Esophagus squamous epithelium (tissue), 5 donors: Measurements from ENCODE around the gene TIMM29. TPM values are rescaled to one million over a fixed set of nuclear protein-coding genes. Genes with fewer than 3 reads are reported as not detected.

Experiments used
- DNase-seq: peaks from one replicate; lab custom pipeline; 2025; lab: John Stamatoyannopoulos, UW
- H3K27ac ChIP-seq, 4 donors: fragments of 200-600 bp; sonication (generic); one replicate each; pipeline ENCODE4 v1.5.1; 2016 to 2019; ENCODE audit warnings: mild to moderate bottlenecking in 1 of 4
- H3K27me3 ChIP-seq, 4 donors: fragments of 200-600 bp; sonication (generic); 1 replicate in 3 of 4; 2 replicates in 1 of 4; pipeline versions ENCODE4 v1.5.1 to v1.6.0; 2017 to 2021; ENCODE audit warnings: antibody characterized with exemption in 1 of 4
- H3K36me3 ChIP-seq, 3 donors: fragments of 200-600 bp; sonication (generic); one replicate each; pipeline ENCODE4 v1.5.1; 2016 to 2019
- H3K4me1 ChIP-seq, 3 donors: fragments of 200-600 bp; sonication (generic); one replicate each; pipeline ENCODE4 v1.5.1; 2017 to 2019
- H3K4me3 ChIP-seq, 4 donors: fragments of 200-600 bp; sonication (generic); 1 replicate in 3 of 4; 2 replicates in 1 of 4; pipeline ENCODE4 v1.5.1; 2016 to 2019; ENCODE audit warnings: mild to moderate bottlenecking in 2 of 4, moderate library complexity in 1 of 4
- H3K9me3 ChIP-seq, 3 donors: fragments of 200-600 bp; sonication (generic); one replicate each; pipeline ENCODE4 v1.5.1; 2016 to 2019
- CTCF ChIP-seq, 6 experiments: fragments of 450-650 bp in 4 of 6; fragments of 200-600 bp in 2 of 6; sonication (generic) in 2 of 6; IDR thresholded peaks; one replicate each; pipeline ENCODE4 v1.5.1; 2016 to 2019; ENCODE audit warnings: antibody characterized with exemption in 6 of 6, mild to moderate bottlenecking in 4 of 6, moderate library complexity in 4 of 6
- POLR2A ChIP-seq, 4 donors: fragments of 450-650 bp; IDR thresholded peaks; one replicate each; pipeline ENCODE4 v1.6.1; 2017; ENCODE audit warnings: antibody characterized with exemption in 4 of 4, mild to moderate bottlenecking in 4 of 4, moderate library complexity in 3 of 4
- WGBS, 2 donors: methylation state at CpG; one replicate each; pipeline ENCODE4 v1.1.5; 2018; 5-methylcytosine and 5-hydroxymethylcytosine counted together
- intact Hi-C: fragments of 100-400 bp; cut with DNase I; formaldehyde crosslinking; loops from one replicate; pipeline ENCODE4 v1.15.0; 2022
- total RNA-seq, 4 donors: library from RNA; depleted of rRNA; stranded (reverse); fragments of >200 nt; gene quantifications; one replicate each; pipeline ENCODE4 v1.1.0, GENCODE V29; 2016
- donor health status: DM: yes; HTN: yes; CAD: no.

Gene TIMM29
- total RNA-seq, 4 donors from 2014 or later: 23.6 to 35.6 (median 27.3) TPM

- Histone ChIP-seq H3K36me3 (peaks cover 17 to 96% (median 31%) of the 10 kb centered on the region in 3 donors), H3K27ac (no peak overlapping the region), H3K27me3 (no peaks in the 10 kb centered on the region), H3K4me1 (peaks cover 0 to 10% (median 3%) of the 10 kb centered on the region in 3 donors), H3K9me3 (no peaks in the 10 kb centered on the region), H3K4me3 (no peak overlapping the region)
- intact Hi-C loops: no loop called here
- no peak for TF ChIP-seq POLR2A (IDR thresholded peaks at IDR 0.05)
- no peak for DNase-seq
- 67 to 80% methylated on average over 1 to 2 of the region's 16 CpGs for WGBS, 2 donors
These were observed 7.8 kb upstream of the TIMM29 start for GRCh38 chr19:10920781-10921180.

- no peak for DNase-seq
- Histone ChIP-seq H3K4me3 (no peak overlapping the region), H3K36me3 (peaks cover 17 to 93% (median 31%) of the 10 kb centered on the region in 3 donors), H3K27ac (no peak overlapping the region), H3K4me1 (peaks cover 0 to 4% (median 0%) of the 10 kb centered on the region in 3 donors), H3K9me3 (no peaks in the 10 kb centered on the region), H3K27me3 (no peaks in the 10 kb centered on the region)
- intact Hi-C loops: no loop called here
- WGBS, 2 donors: 86% methylated on average over 16 to 20 of the region's 43 CpGs
- TF ChIP-seq POLR2A (IDR thresholded peaks at IDR 0.05): no peak
- no peak for TF ChIP-seq CTCF (IDR thresholded peaks at IDR 0.05)
These were observed 7.3 kb upstream of the TIMM29 start for GRCh38 chr19:10921199-10921909.

- Histone ChIP-seq H3K9me3 (no peaks in the 10 kb centered on the region), H3K27me3 (no peaks in the 10 kb centered on the region), H3K36me3 (peaks cover 17 to 93% (median 31%) of the 10 kb centered on the region in 3 donors), H3K4me1 (peaks cover 0 to 3% (median under 1%) of the 10 kb centered on the region in 3 donors), H3K27ac (no peak overlapping the region), H3K4me3 (no peak overlapping the region)
- DNase-seq: no peak
- WGBS, 2 donors: 78 to 86% methylated on average over 9 to 13 of the region's 33 CpGs
- no peak for TF ChIP-seq CTCF (IDR thresholded peaks at IDR 0.05)
- TF ChIP-seq POLR2A (IDR thresholded peaks at IDR 0.05): no peak
- intact Hi-C loops: no loop called here
These were observed 6.5 kb upstream of the TIMM29 start for GRCh38 chr19:10921910-10922637.

- Histone ChIP-seq H3K4me3 (no peak overlapping the region), H3K36me3 (peaks cover 17 to 94% (median 31%) of the 10 kb centered on the region in 3 donors), H3K27ac (no peak overlapping the region), H3K27me3 (no peaks in the 10 kb centered on the region), H3K9me3 (no peaks in the 10 kb centered on the region), H3K4me1 (peaks cover 4 to 9% (median 6%) of the 10 kb centered on the region in 3 donors)
- no peak for DNase-seq
- no peak for TF ChIP-seq POLR2A (IDR thresholded peaks at IDR 0.05)
- TF ChIP-seq CTCF (IDR thresholded peaks at IDR 0.05): no peak
- intact Hi-C loops: no loop called here
- WGBS, 2 donors: 83 to 91% methylated on average over 9 to 10 of the region's 13 CpGs
These were observed 6.0 kb upstream of the TIMM29 start for GRCh38 chr19:10922638-10923014.

- DNase-seq: no peak
- Histone ChIP-seq H3K4me3 (no peak overlapping the region), H3K9me3 (no peaks in the 10 kb centered on the region), H3K27ac (no peak overlapping the region), H3K36me3 (peaks cover 17 to 86% (median 31%) of the 10 kb centered on the region in 3 donors), H3K27me3 (no peaks in the 10 kb centered on the region), H3K4me1 (peaks cover 7 to 13% (median 10%) of the 10 kb centered on the region in 3 donors)
- WGBS, 2 donors: 83% methylated on average over 3 of the region's 29 CpGs; no CpG with 5 or more reads in 1 of the 2 donors
- intact Hi-C loops: no loop called here
- no peak for TF ChIP-seq CTCF (IDR thresholded peaks at IDR 0.05)
- no peak for TF ChIP-seq POLR2A (IDR thresholded peaks at IDR 0.05)
These were observed 5.1 kb upstream of the TIMM29 start for GRCh38 chr19:10923260-10924112.
